ENCODE data around the gene FASTK. TPM values are rescaled to one million over a fixed set of nuclear protein-coding genes. Genes with fewer than 3 reads are reported as not detected.

FASTK gene, protein sequence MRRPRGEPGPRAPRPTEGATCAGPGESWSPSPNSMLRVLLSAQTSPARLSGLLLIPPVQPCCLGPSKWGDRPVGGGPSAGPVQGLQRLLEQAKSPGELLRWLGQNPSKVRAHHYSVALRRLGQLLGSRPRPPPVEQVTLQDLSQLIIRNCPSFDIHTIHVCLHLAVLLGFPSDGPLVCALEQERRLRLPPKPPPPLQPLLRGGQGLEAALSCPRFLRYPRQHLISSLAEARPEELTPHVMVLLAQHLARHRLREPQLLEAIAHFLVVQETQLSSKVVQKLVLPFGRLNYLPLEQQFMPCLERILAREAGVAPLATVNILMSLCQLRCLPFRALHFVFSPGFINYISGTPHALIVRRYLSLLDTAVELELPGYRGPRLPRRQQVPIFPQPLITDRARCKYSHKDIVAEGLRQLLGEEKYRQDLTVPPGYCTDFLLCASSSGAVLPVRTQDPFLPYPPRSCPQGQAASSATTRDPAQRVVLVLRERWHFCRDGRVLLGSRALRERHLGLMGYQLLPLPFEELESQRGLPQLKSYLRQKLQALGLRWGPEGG
- 52.6 to 89.4 TPM (median 82.4 TPM) in 5 replicates for total RNA-seq (2022; extraction: Qiagen RNA extraction)

DNA sequence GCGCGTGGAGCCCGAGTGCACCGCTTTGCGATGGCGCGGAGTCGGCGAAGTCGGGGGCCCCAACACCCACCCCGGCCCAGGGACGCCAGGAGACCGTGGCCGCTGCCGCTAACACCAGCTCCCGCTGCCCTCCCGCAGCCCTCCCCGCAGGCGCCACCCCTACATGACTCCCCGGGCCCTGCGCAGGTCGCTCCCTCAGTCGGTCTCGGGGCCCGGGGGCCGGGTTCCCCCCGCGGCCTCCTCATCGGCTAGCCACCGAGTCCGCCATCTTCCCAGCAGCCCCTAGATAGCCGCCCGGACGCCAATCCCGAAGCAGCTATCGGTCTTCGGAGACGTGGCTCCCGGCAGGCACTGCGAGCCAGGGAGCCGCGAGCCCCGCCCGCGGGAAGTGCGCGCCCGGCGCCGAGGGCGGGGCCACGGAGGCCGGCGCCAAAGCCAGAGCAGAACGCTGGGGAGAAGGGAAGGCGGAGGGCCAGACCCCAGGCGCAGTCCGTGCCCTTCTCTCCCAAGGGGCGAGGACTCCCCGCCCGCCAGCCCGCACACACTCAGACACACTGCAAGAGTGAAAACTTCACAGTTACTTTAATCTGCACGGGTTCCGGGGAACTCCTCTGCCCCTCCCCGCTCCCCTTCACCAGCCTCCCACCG lies at the start of gene FASTK:
TSS of gene FASTK (minus strand) at position 288 of the 648 bp plus-strand sequence. CDS start at position 245, 43 bp downstream.

DNA sequence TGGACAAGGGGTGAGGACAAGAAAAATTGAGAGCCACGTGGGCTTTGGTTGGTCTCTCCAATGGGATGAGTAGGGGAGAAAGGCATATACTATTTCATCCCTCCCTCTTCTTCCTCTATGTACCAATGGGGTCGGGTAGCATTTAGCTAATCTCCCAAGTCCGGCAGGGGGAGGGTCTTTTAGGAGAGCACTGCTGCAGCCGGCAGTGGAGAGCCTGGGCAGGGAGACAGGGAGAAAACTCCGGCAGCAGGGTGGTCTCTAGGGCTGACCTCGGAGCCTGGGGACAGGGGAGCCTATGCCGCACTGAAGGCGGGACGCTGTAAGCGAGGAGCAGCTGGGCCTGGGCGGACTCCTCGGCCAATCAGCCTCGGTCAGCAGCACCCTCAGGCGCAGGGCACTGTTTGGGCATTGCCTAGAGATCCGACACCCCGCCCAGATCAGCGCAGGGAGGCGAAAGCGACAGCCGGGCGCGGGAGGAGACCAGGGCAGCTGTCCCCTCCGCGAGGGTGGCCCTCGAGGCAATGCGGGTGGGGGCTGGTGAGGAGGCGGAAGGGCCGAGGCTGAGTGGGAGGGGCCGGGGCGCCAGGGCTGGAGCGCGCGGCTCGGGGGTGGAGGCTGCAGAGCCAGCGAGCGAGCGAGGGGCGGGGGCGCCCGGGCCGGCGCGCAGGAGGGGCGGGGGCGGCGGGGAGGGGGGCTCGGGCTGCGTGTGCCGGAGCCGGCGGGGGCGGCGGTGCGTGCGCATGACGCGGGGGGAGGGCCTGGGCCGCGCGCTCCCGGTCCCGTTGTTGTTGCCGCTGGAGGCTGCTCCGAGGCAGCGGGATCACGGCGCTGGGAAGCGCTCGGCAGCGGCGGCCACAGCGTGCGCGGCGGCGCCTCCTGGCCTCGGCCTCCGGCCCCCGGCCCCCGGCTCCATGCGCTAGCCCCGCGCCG lies 5.3 kb upstream of the FASTK start, which contains the start of gene AGAP3:
TSS of gene AGAP3 (plus strand) at position 785 of the 930 bp plus-strand sequence. CDS start 267 bp downstream, outside the sequence.

DNA sequence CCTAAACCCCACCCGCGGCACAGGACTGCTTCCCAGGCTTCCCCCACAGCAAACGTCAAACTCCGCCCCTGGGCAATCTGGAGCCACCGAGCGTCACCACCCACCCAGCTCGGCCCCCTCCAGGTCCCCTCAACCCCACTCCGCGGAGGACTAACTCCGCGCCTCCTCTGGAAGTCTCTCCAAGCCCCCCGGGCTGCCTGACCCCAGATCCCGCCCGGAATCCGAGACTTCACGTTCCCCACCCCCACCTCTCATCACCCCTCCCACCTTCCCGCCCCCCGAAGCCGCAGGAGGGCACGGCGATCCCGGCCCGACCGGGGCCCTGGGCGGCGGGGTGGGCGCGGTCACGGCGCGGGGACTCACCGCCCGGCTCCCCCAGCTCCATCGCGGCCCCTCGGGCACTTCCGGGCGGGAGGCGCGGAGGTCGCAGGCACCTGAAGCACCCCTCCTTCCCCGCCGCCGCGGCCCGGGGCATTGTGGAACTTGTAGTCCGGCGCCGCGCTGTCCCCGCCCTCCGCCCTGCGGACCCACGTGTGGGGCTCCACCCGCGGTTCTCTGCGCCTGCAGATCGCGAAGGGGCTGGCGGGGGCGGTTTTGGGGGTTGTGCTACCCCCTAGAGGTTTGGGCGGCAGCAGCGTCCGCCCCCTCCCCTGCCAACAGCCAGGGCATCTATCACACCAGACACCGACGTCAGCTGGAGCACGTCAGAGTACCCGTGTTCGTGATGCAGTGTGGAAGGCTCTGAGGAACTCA lies 2.6 kb upstream of the FASTK start, which contains the start of gene TMUB1:
TSS of gene TMUB1 (minus strand) at position 423 of the 753 bp plus-strand sequence. CDS start 930 bp downstream, outside the sequence.

DNA sequence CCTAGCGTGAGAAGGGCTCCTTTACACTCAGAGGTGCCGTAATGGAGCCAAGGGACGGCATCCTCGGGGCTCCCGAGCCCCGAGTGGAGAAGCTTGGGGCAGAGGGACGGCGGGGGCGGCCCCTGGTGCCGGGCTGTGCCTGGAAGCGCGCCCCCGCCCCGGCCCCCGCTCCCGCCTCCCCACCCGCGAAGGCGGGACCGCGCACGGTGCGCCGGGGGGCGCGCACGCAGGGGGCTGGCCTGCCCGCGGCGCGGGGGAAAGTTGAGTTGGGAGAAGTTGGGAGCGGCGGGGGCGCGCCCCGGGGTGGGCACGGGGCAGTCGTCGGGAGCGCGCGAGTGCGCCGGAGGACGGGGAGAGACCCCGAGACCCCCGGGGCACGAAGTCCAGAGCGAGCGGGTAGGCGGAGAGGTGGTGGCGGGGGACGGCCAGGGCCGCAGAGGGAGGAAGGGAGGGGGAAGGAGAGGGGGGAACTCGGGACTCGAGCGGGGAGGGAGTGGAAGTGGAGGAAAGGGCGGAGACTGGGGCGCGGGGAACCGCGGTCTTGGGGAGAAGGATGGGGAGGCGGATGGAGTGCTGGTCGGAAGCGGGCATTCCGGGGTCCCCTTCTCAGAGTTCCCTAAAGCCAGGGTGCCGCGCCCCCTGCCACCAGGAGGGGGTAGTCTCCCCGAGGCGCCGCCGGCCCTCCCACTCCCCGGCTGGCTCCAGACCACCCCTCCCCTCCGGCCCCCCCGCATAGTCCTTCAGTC lies 21.1 kb downstream of the FASTK start, which contains the start of gene SLC4A2:
TSS of gene SLC4A2 (plus strand) at position 223 of the 746 bp plus-strand sequence. CDS start 2,399 bp downstream, outside the sequence.

DNA sequence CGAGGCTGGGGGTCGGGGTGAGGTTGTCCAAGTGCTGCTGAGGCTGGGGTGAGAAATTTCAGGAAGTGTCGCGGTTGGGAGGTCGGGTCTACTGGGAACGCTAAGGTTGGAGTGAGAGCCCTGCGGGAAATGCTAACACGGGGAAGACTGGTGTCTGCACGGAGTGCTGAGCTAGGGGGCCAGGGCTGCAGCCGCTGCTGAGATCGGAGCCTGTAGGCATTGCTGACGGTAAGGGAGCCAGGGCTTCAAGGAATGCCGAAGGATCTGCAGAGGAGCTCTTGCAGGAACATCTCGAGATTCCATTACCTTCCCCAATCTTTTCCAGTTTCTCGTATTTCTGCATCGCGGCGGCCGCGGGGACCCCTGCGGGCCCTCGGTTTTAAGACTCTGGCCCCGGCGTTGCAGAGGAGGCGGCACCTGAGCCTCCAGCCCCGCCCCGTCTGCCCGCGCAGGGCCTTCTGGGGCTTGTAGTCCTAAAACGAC lies 23.1 kb downstream of the FASTK start, which contains the start of gene CDK5:
TSS of gene CDK5 (minus strand) at position 392 of the 483 bp plus-strand sequence. CDS start at position 343, 49 bp downstream.

DNA sequence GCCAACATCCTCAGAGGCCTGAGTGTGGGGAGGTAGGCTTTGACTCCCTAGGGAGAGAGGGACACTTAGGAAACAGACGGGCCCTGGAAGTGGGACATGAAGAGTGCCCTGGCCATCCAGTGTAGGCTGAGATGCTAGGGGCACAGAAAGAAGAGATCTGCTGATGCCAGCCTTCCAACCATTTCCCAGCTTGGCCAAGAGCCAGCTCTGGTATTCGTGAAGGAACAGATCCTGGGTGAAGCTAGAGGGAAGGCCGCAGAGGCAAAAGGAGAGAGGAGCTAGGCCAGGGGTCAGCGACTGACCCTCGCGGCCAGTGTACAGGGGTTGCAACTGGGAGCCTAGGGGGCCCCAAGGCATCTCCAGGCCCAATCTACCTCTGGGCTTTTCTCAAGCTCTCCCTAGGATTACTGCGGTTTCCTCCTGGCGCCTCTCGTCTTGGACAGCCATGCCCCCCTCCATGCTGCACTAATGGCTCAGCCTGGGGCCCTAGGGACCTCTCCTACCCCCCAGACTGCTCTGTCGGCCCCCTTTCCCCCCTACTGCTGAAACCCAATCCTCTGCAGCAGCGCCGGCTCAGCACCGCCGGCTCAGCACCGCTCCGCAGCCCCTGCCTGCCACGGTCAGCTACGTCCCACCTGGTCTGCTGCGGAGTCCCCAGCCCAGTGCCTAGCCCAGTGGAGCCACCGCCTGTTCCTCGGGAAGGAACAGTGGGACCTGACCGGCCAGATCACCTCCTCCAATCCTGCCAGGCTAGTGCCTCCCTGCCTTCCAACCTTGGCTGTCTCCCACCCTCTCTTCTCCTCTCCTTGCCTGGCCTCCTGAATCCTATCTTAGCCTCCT lies 32.4 kb downstream of the FASTK start, which contains the start of gene ASIC3:
TSS of gene ASIC3 (plus strand) at position 556 of the 840 bp plus-strand sequence. CDS start 355 bp downstream, outside the sequence.

DNA sequence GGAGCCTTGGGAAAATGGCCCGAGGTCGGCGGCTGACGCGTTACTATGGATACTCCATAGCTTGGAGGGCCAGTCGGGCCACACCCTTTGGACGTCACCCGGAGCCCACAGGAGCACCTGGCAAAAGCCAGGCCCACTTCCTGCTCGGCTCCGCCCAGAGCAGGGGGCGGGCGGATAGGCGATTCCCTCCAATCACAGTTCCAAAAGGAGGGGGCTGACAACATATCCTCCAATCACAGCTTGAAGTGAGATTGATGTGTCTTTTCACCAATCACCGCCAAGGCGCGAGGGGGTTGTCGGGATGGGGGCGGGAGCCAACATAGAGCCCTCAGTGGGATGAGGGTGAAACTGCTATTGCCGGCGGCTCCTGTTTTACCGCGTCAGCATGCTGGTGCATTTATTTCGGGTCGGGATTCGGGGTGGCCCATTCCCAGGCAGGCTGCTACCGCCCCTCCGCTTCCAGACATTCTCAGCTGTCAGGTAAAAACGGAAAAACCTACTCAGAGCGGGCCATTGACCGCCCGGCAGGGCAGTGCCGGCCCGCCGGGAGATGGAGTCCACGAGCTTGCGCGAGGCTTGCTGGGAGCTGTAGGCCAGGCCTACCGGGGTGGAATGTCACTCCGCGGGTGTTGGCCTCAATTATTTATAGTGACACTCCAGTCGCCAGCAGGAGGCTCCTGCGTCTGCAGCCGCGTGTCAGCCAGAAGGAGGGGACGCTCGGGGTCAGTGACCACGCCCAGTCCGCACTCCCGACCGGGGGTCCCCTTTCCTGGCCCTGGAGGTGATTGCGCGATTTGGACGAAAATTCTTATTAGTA lies 52.3 kb downstream of the FASTK start, which contains the start of gene ABCB8:
TSS of gene ABCB8 (plus strand) at position 320 of the 817 bp plus-strand sequence. CDS start at position 386, 66 bp downstream.

Other genes with a start within 250 kb of the FASTK start
- gene AOC1, start 228.3 kb downstream of the FASTK start, total RNA-seq (2022; extraction: Qiagen RNA extraction) = not detected in 5 replicates
- gene KCNH2, start 102.5 kb downstream of the FASTK start, total RNA-seq (2022; extraction: Qiagen RNA extraction) = 0.38 to 0.64 TPM (median 0.42 TPM) in 5 replicates
- gene NOS3, start 89.8 kb downstream of the FASTK start, total RNA-seq (2022; extraction: Qiagen RNA extraction) = 0.22 to 0.65 TPM (median 0.42 TPM) in 5 replicates
- 0.16 to 0.73 TPM (median 0.55 TPM) in 5 replicates for gene ATG9B, start 56.3 kb downstream of the FASTK start, total RNA-seq (2022; extraction: Qiagen RNA extraction)
- 33.1 to 55.2 TPM (median 52.6 TPM) in 5 replicates for gene ABCB8, start 52.4 kb downstream of the FASTK start, total RNA-seq (2022; extraction: Qiagen RNA extraction)
- gene ASIC3, start 32.3 kb downstream of the FASTK start, total RNA-seq (2022; extraction: Qiagen RNA extraction) = 4.3 to 12.9 TPM (median 10.4 TPM) in 5 replicates
- 32.6 to 37.1 TPM (median 34.0 TPM) in 5 replicates for gene CDK5, start 22.9 kb downstream of the FASTK start, total RNA-seq (2022; extraction: Qiagen RNA extraction)
- gene SLC4A2, start 21.2 kb downstream of the FASTK start, total RNA-seq (2022; extraction: Qiagen RNA extraction) = 191 to 306 TPM (median 300 TPM) in 5 replicates
- gene TMUB1, start 2.7 kb upstream of the FASTK start, total RNA-seq (2022; extraction: Qiagen RNA extraction) = 36.3 to 61.2 TPM (median 59.4 TPM) in 5 replicates
- gene AGAP3, start 5.7 kb upstream of the FASTK start, total RNA-seq (2022; extraction: Qiagen RNA extraction) = 43.0 to 72.3 TPM (median 69.5 TPM) in 5 replicates
- 0.10 to 0.18 TPM in 2 of 5 replicates, not detected in the others for gene GBX1, start 86.9 kb upstream of the FASTK start, total RNA-seq (2022; extraction: Qiagen RNA extraction)
- not detected in 5 replicates for gene ASB10, start 106.4 kb upstream of the FASTK start, total RNA-seq (2022; extraction: Qiagen RNA extraction)
- not detected in 5 replicates for gene H2BK1, start 129.7 kb upstream of the FASTK start, total RNA-seq (2022; extraction: Qiagen RNA extraction)
- 61.4 to 67.5 TPM (median 66.9 TPM) in 5 replicates for gene ABCF2, start 146.4 kb upstream of the FASTK start, total RNA-seq (2022; extraction: Qiagen RNA extraction)
- gene CHPF2, start 151.7 kb upstream of the FASTK start, total RNA-seq (2022; extraction: Qiagen RNA extraction) = 38.2 to 52.9 TPM (median 47.8 TPM) in 5 replicates
- 8.6 to 12.4 TPM (median 10.4 TPM) in 5 replicates for gene SMARCD3, start 167.9 kb upstream of the FASTK start, total RNA-seq (2022; extraction: Qiagen RNA extraction)